Panc1 (cell line): ENCODE data around the gene IFTAP. TPM values are rescaled to one million over a fixed set of nuclear protein-coding genes. Genes with fewer than 3 reads are reported as not detected.
A peak's percentile ranks its signal among the peaks of the same experiment; 100 is the strongest.

Experiments used
- ATAC-seq: fragments of 200-7000 bp; cut with Tn5 transposase; 2 replicates; pipeline ENCODE4 v1.9.1; 2020; ENCODE audit warnings: mild to moderate bottlenecking, moderate library complexity
- BruUV-seq: library from RNA; stranded (reverse); fragments of 400-500 nt; replicated peaks from 2 replicates; lab custom pipeline; 2021; lab: Mats Ljungman, UMichigan
- CTCF ChIA-PET: fragments of 300-600 bp; sonication (Branson Sonifier 250); formaldehyde crosslinking; loops from one replicate; lab custom pipeline; 2022; ENCODE audit warnings: antibody characterized with exemption; lab: Charles Lee
- POLR2A ChIA-PET: fragments of 300-600 bp; sonication (Branson Sonifier 250); formaldehyde crosslinking; loops from one replicate; lab custom pipeline; 2022; ENCODE audit warnings: antibody characterized with exemption; lab: Charles Lee
- DNase-seq: peaks from one replicate; pipeline ENCODE4 v3.0.0-alpha.2; 2010; ENCODE audit warnings: low read depth, low spot score
- H3K27ac ChIP-seq: 2 replicates; pipeline ENCODE4 v1.5.1; 2011; ENCODE audit warnings: mild to moderate bottlenecking, low read length, inconsistent platforms
- H3K27me3 ChIP-seq: fragments of 200-500 bp; sonication (Bioruptor generic); 2 replicates; pipeline ENCODE4 v1.6.0; 2014; ENCODE audit warnings: low read length, inconsistent platforms; ENCODE audit not compliant: control insufficient read depth, insufficient read depth
- H3K36me3 ChIP-seq: fragments of 200-500 bp; sonication (Bioruptor generic); 2 replicates; pipeline ENCODE4 v1.5.1; 2014; ENCODE audit warnings: inconsistent platforms, mild to moderate bottlenecking, low read length, moderate library complexity; ENCODE audit not compliant: control insufficient read depth, insufficient read depth
- H3K4me1 ChIP-seq: 2 replicates; pipeline ENCODE4 v1.5.1; 2011; ENCODE audit warnings: inconsistent platforms, mild to moderate bottlenecking, low read length, moderate library complexity; ENCODE audit not compliant: control insufficient read depth, insufficient read depth
- H3K4me3 ChIP-seq, 2 experiments: 2 replicates each; pipeline ENCODE4 v1.5.1; 2011 to 2012; ENCODE audit warnings: low read depth in 2 of 2, low read length in 2 of 2, mild to moderate bottlenecking in 2 of 2, inconsistent platforms in 1 of 2, moderate library complexity in 1 of 2
- H3K9me3 ChIP-seq: fragments of 200-500 bp; sonication (Bioruptor generic); 2 replicates; pipeline ENCODE4 v1.5.1; 2014; ENCODE audit warnings: low read depth, mild to moderate bottlenecking, inconsistent platforms, low read length, moderate library complexity; ENCODE audit not compliant: control insufficient read depth, insufficient read depth
- POLR2AphosphoS5 ChIP-seq: IDR thresholded peaks from 2 replicates; pipeline ENCODE4 v1.6.1; 2012; ENCODE audit warnings: mild to moderate bottlenecking, low read depth, low read length, moderate library complexity
- SIN3A ChIP-seq: IDR thresholded peaks from 2 replicates; pipeline ENCODE4 v1.6.1; 2012; ENCODE audit warnings: low read depth, mild to moderate bottlenecking, low read length, moderate library complexity, borderline replicate concordance; ENCODE audit not compliant: insufficient read depth
- TCF7L2 ChIP-seq: IDR thresholded peaks from 2 replicates; pipeline ENCODE4 v1.6.1; 2011; ENCODE audit warnings: mild to moderate bottlenecking, low read depth, low read length, inconsistent platforms
- in situ Hi-C: cut with HindIII; loops from 2 replicates; pipeline ENCODE4 v1.10.0; 2016; ENCODE audit warnings: low sequenced_read_pairs, low pct_unique_long_range_greater_than_20kb
- intact Hi-C: fragments of 100-400 bp; cut with micrococcal nuclease; formaldehyde crosslinking; loops from one replicate; pipeline ENCODE4 v1.10.0; 2022; ENCODE audit not compliant: unreplicated experiment
- total RNA-seq: library from RNA; stranded (reverse); gene quantifications from one replicate; pipeline ENCODE4 v1.2.1, GENCODE V29; 2021; ENCODE audit not compliant: unreplicated experiment
- TF ChIP-seq, protein P1 (sequence below): fragments of 450-650 bp; IDR thresholded peaks from 2 replicates; pipeline ENCODE4 v1.5.1; 2017; ENCODE audit warnings: mild to moderate bottlenecking
- TF ChIP-seq, protein P2 (sequence below), 2 experiments: IDR thresholded peaks; 2 replicates each; pipeline ENCODE4 v1.6.1; 2011 to 2012; ENCODE audit warnings: low read depth in 2 of 2, control low read depth in 1 of 2, low read length in 1 of 2, mild to moderate bottlenecking in 1 of 2, moderate library complexity in 1 of 2; ENCODE audit not compliant: insufficient read depth in 1 of 2

IFTAP gene
- total RNA-seq, 1 experiment from 2014 or later: 18.2 TPM

DNA sequence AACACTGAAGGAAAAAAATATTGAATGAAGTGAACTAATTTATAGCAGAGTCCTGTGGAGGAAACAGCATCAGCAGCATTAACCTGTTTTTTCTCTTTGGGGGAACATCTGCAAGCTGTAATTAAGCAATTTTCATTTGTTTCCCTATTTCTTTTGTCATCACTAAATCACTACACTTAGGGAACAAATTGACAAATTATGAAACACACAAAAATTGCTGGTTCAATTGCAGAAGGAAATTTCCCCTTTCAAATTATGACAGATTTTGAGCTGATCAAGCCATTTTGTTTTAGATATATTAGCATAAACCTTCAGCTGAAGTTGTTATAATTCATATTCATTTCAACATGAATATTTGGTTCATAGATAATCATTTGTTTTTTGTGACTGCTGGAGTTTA, 25.9 kb downstream of the IFTAP start:
- ChIA-PET CTCF (no interaction called here), POLR2A (no interaction called here)
- H3K27ac ChIP-seq: peak overlapping the region; percentile 61; the same call in 1 of the 2 replicates
- H3K9me3 ChIP-seq: no peaks in the 10 kb centered on the region
- H3K4me1 ChIP-seq: peaks cover 3% of the 10 kb centered on the region; the same call in 1 of the 2 replicates
- BruUV-seq: no TSS peak
- H3K27me3 ChIP-seq: no peaks in the 10 kb centered on the region
- ATAC-seq (no peak), DNase-seq (no peak)
- H3K4me3 ChIP-seq: no peak overlapping the region
- no peaks in the 10 kb centered on the region for H3K36me3 ChIP-seq
- in situ Hi-C loops: no loop called here
- TF ChIP-seq POLR2AphosphoS5 (no peak), SIN3A (no peak), TCF7L2 (no peak)
- TF ChIP-seq, protein P1, sequence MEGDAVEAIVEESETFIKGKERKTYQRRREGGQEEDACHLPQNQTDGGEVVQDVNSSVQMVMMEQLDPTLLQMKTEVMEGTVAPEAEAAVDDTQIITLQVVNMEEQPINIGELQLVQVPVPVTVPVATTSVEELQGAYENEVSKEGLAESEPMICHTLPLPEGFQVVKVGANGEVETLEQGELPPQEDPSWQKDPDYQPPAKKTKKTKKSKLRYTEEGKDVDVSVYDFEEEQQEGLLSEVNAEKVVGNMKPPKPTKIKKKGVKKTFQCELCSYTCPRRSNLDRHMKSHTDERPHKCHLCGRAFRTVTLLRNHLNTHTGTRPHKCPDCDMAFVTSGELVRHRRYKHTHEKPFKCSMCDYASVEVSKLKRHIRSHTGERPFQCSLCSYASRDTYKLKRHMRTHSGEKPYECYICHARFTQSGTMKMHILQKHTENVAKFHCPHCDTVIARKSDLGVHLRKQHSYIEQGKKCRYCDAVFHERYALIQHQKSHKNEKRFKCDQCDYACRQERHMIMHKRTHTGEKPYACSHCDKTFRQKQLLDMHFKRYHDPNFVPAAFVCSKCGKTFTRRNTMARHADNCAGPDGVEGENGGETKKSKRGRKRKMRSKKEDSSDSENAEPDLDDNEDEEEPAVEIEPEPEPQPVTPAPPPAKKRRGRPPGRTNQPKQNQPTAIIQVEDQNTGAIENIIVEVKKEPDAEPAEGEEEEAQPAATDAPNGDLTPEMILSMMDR: no peak
- TF ChIP-seq, protein P2, sequence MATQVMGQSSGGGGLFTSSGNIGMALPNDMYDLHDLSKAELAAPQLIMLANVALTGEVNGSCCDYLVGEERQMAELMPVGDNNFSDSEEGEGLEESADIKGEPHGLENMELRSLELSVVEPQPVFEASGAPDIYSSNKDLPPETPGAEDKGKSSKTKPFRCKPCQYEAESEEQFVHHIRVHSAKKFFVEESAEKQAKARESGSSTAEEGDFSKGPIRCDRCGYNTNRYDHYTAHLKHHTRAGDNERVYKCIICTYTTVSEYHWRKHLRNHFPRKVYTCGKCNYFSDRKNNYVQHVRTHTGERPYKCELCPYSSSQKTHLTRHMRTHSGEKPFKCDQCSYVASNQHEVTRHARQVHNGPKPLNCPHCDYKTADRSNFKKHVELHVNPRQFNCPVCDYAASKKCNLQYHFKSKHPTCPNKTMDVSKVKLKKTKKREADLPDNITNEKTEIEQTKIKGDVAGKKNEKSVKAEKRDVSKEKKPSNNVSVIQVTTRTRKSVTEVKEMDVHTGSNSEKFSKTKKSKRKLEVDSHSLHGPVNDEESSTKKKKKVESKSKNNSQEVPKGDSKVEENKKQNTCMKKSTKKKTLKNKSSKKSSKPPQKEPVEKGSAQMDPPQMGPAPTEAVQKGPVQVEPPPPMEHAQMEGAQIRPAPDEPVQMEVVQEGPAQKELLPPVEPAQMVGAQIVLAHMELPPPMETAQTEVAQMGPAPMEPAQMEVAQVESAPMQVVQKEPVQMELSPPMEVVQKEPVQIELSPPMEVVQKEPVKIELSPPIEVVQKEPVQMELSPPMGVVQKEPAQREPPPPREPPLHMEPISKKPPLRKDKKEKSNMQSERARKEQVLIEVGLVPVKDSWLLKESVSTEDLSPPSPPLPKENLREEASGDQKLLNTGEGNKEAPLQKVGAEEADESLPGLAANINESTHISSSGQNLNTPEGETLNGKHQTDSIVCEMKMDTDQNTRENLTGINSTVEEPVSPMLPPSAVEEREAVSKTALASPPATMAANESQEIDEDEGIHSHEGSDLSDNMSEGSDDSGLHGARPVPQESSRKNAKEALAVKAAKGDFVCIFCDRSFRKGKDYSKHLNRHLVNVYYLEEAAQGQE (IDR thresholded peaks at IDR 0.05; ENCODE audit: insufficient read depth in 1 of 2, low read depth in 2 of 2, low read length in 1 of 2): no peak
- intact Hi-C loops: loop anchor here (5.0 kb wide), 1 partner anchor 127 kb away; no protein-coding TSS in a partner anchor

DNA sequence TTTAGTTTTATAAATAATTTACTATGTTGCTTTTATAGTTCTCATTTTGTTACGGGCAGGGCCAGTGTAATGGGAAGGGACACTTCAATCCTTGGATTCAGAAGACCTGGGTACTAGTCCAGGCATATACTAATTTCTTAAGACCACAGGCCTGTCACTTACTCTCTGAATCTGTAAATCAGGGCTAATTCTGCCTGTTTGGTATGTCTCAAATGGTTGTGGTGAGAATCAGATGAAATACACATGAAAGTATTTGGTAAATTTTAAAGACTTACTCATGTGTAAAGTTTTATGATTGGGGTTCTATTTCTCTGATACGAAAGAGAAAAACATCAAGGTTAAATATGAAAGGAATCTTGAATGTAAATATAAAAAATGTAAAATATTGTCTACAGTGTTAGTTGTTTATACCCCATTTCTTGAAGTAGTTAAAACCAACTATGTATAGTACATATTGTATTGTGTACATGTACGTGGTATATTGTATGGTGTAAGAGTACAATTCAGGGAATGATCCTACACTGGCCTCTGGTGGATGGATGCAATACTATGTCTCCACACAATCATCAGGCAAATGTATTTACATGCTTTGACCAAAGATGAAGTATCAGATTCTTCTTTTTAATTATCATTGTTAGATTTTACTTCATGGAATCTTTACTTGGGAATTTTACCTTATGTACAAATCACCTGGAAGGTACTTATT, 28.3 kb downstream of the IFTAP start:
- peak; percentile 95 for ATAC-seq
- peak; percentile 7 for DNase-seq
- ChIA-PET POLR2A (no interaction called here), CTCF (no interaction called here)
- no TSS peak for BruUV-seq
- Histone ChIP-seq H3K27me3 (no peaks in the 10 kb centered on the region), H3K27ac (peak overlapping the region; percentile 36; the same call in 1 of the 2 replicates), H3K4me1 (peaks cover 3% of the 10 kb centered on the region; the same call in 1 of the 2 replicates), H3K36me3 (no peaks in the 10 kb centered on the region), H3K9me3 (no peaks in the 10 kb centered on the region), H3K4me3 (no peak overlapping the region)
- in situ Hi-C loops (no loop called here), intact Hi-C loops (loop anchor here (1.0 to 5.0 kb wide), 2 partner anchors 58 to 125 kb away; no protein-coding TSS in a partner anchor)
- TF ChIP-seq, protein P1: peak; percentile 70; the same call in 1 of the 2 replicates
- TF ChIP-seq POLR2AphosphoS5: no peak
- TF ChIP-seq, protein P2 (IDR thresholded peaks at IDR 0.05; ENCODE audit: insufficient read depth in 1 of 2, low read depth in 2 of 2, low read length in 1 of 2): no peak
